Activated CD8-positive, alpha-beta memory T cell treated with anti-CD3 and anti-CD28 coated beads, Interleukin-2, amount 50 U/mL, for 24 hours (primary cell): ENCODE data around the gene STX7.

Experiments
- DNase-seq: peaks from one replicate; pipeline ENCODE4 v3.0.0-alpha.2; 2020; ENCODE audit errors: extremely low read depth

The STX7 gene

DNA sequence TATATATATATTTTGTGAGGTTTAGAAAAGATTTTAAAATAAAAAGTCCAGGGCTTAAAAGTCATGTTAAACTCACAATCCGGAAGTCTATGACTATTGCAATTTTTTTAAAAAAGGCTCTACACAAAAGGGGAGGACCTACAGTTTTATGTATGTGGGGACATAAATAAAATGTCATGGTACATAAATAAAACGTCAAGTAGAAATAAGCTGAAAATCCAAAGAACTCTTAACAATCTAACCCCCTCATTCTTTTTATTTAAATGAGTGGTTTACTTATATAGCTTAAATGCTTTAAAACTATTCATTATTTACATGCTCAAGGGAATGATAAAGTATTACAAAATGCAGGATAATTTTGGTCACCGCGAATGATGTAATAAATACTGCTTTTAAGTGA lies 36.2 kb downstream of the STX7 start:
- no peak for DNase-seq

GRCh38 chr6:132475925-132476324 lies 37.0 kb downstream of the STX7 start:
- no peak for DNase-seq

- no peak for DNase-seq
These were observed 41.1 kb downstream of the STX7 start for GRCh38 chr6:132471787-132472186.

DNA sequence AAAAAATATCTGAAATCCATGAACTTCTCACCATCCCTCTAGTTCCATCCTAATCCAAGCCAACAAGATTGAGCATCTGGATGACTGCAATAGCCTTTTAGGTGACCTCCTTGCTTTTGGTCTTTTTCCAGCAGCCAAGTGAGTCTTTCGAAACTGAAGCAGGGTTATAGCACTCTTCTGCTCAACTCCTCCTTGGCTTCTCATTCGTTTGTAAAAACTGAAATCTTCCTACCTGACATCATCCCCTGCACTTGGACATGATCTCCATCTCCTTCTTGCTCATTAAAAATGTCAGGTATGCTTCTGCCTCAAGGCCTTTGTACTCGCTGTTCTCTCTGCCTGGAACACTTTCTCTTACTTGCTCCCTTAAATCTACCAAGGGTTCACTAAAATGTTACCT lies 46.0 kb downstream of the STX7 start:
- no peak for DNase-seq

- DNase-seq = no peak
These were observed 47.1 kb downstream of the STX7 start for GRCh38 chr6:132465530-132466485.

GRCh38 chr6:132464538-132465256 lies 48.2 kb downstream of the STX7 start:
- DNase-seq = no peak

DNA sequence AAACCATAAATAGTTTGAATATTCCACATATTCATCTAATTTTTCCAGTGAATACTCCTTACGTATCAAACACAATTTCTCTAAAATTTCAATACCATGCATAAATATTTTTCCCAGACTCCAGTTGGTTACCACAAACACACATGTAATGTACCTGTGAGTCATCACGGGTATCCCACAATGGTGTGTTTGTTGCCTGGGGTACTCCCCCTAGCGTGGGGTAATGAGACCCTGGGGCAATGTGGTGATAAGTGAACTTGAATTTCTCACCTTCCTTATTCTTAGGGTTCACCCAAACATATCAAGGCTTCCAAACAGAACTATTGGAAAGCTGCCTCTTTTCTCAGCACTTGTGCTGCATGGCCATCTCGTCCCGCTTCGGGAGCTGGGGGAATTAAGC lies 51.0 kb downstream of the STX7 start:
- no peak for DNase-seq

DNA sequence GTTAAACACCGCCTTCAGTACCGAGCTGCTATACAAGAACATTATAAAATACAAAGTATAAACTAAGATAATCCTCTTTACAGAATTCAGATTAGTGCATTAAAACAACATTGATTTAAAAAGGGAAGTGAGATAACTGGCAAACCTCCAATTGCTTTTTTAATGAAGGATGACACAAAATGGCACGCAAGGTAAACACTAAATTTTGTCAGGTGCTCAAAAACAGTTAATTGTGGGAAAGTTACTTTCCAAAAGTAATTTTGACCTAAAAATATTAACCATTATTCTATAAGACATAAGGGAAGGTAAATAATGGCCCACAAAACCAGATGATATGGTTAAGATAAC lies 53.3 kb downstream of the STX7 start:
- no peak for DNase-seq

- no peak for DNase-seq
These were observed 53.9 kb downstream of the STX7 start for GRCh38 chr6:132458887-132459604.

GRCh38 chr6:132456700-132457143 lies 56.2 kb downstream of the STX7 start:
- DNase-seq = no peak

GRCh38 chr6:132446855-132447241 lies 66.1 kb downstream of the STX7 start:
- DNase-seq = no peak

- no peak for DNase-seq
These were observed 66.6 kb downstream of the STX7 start for GRCh38 chr6:132446141-132446854.

- DNase-seq = no peak
These were observed 67.5 kb downstream of the STX7 start for GRCh38 chr6:132445201-132445951.

DNA sequence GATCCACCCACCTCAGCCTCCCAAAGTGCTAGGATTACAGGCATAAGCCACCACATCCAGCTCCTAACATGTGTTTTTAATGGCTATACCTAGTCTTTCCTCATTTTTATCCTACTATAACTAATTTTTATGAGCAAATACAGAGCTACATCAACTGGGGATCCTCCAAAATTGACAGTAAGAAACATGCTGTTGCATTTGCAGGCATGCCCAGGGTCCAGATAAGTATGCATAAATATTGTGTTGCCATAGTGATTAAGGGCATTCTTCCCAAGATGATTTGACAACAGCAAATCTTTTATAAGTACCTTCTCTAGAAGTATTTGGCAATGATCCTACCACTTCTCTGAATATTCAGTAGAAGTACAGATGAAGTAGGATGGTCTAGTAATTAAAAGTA lies 69.7 kb downstream of the STX7 start:
- DNase-seq = no peak

- no peak for DNase-seq
These were observed 82.8 kb downstream of the STX7 start for GRCh38 chr6:132430110-132430509.

DNA sequence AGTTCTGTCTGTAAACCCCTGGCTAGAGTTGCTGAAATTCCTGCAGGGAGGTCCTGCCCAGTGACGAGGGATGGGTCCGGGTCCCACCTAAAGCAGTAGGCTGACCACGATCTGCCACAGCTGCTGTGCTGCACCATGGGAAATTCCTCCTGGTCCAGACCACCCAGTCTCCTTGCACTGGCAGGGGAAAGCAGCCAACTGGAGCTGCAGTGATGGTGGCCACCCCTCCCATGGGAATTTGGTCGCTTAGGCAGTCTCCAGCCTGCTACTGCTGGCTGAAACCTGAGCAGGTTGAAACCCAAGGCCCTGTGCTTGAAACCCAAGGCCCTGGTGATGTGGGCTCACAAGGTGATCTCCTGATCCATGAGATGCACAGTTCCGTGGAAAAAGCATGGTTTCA lies 87.7 kb downstream of the STX7 start:
- DNase-seq = no peak

- DNase-seq = no peak
These were observed 89.1 kb downstream of the STX7 start for GRCh38 chr6:132423839-132424238.

GRCh38 chr6:132418235-132418965 lies 94.5 kb downstream of the STX7 start:
- no peak for DNase-seq

GRCh38 chr6:132414761-132415160 lies 98.2 kb downstream of the STX7 start:
- DNase-seq = no peak

GRCh38 chr6:132414322-132414721 lies 98.6 kb downstream of the STX7 start:
- no peak for DNase-seq

GRCh38 chr6:132413499-132413802 lies 99.5 kb downstream of the STX7 start:
- DNase-seq = no peak
